GM19023 (cell line): ENCODE results near the gene SKA2.
A peak's percentile ranks its signal among the peaks of the same experiment; 100 is the strongest.
"Not testable (repeated sequence)": the region's sequence is repeated elsewhere in the genome, so short reads cannot be mapped to it uniquely, and the experiment has no call there.

Source experiments
- ATAC-seq: cut with Tn5 transposase; IDR thresholded peaks from one replicate; pipeline ENCODE4 v1.9.1; 2021; ENCODE audit warnings: mild to moderate bottlenecking, moderate library complexity; ENCODE audit not compliant: unreplicated experiment

SKA2 gene

DNA sequence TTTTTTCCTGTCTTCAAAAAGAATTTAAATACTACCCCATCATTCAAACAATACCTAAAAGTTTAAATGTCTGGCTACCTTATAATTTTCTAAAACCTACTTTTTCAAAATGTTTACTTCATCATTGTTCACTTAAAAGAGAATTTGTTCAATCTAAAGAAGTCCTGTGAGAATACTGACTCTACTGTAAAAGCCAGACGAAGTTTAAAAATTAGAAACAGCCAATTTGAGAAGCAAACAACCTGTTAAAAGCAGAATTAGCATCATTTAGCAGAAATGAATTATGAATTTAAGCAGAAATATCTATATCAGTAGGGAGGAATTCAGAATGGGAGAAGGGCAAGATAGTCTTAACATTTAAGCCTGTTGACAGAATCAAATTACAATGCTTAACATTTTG, 2.1 kb downstream of the SKA2 start:
- ATAC-seq, result no peak

DNA sequence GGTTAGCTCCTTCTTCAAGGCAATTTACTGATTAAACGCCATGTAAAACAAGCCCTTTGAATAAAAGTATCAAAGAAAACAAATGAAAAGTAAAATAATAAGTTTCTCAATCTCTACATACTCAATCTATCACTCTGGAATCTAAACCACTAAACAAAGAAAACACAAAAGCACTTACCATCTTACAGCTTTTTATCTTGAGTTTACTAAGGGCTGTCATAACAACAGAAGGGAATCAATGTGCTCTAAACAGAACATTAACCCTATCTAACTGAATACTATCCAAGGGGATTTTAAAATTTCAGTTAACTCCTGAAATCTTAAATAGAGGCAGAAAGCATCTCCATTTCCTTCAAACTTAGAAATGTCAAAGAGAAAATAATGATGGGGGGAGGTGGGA, 3.4 kb downstream of the SKA2 start:
- ATAC-seq, result no peak

DNA sequence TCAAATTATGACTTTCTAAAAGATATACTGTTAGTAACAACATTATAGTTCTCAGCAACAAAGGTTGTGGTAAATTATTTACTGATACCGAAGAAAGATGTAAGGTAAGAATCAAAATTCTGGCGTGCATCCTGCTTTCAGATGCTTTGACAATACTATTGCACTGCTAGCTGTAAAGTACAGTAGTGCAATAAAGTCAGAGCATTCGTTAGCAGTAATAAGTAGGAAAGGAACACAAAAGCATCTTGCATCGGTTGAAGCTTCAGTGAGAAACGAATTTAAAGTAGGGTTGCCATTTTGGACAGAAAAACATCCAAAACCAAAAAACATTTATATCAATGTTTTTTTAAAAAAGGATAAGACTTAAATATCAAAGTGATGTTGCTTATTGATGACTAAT, 4.0 kb downstream of the SKA2 start:
- no peak for ATAC-seq

DNA sequence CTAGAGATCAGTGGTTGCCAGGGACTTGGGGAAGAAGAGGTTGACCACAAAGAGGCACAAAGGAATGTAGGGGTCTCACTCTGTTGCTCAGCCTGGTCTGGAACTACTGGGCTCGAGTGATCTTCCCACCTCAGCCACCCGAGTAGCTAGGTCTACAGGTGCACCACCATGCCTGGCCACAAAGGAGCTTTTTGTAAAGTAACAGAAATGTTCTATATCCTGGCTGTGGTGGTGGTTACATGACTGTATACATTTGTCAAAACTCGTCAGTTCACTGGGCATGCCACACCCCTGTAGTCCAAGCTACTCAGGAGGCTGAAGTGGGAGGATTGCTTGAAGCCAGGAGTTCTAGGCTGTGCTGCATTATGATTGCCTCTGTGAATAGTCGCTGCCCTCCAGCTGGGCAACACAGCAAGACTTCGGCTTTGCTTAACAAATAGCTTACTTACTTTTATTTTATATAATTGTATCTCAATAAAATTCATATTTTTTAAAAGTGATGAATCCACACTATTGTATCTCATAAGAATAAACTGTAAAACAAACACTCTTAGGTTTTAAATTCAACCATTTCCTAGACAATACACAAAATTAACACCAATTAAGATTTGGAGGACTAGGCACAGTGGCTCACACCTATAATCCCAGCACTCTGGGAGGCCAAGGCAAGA, 5.0 kb downstream of the SKA2 start:
- ATAC-seq, result no peak

DNA sequence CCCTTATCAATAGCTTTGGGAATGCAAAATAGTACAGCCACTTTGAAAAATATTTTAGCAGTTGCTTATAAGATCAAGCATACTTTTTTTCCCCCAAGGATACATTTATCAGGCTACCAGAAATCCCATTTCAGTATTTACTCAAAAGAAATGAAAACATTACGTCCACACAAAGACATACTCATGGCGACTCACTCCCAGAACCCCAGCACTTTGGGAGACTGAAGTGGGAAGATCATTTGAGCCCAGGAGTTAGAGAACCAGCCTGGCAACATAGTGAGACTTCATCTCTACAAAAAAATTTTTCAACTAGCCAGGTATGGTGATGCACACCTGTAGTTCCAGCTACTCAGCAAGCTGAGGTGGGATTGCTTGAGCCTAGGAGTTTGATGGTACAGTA, 5.9 kb downstream of the SKA2 start:
- ATAC-seq, result no peak

DNA sequence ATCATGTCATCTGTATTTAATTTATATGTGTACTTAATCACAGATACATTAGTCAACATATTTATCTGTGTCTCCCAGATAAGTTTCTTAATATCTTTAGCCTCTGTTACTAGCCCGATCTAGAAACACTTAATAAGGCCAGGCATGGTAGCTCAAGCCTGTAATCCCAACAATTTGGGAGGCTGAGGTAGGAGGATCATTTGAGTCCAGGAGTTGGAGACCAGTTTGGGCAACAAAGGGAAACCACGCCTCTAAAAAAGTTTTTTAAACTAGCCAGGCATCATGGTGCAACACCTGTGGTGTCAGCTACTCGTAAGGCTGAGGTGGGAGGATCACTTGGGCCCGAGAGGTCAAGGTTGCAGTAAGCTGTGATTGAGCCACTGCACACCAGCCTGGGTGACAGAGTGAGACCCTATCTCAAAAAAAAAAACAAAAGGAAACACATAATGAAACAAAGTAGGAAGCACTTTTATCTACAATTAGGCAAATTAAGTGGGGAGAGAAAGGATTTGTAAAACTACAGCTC, 9.4 kb downstream of the SKA2 start:
- ATAC-seq, result no peak

DNA sequence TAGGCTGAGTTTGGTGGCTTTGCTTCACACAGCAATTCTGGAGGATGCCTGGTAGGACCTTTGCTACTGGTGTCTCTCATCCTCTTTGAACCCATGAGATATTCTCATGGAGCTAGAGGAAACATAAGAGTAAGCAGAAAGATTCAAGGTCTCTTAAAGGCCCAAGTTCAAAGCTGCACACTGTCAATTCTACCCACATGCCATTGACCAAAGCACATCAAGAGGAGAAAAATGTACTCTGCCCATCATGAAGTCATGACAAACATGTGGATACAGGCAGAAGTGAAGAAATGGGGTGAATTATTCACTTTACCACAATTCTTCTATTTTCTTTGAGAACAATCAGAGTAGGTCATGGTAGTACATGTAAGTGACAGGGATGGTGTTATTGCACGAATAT, 13.1 kb downstream of the SKA2 start:
- no peak for ATAC-seq

DNA sequence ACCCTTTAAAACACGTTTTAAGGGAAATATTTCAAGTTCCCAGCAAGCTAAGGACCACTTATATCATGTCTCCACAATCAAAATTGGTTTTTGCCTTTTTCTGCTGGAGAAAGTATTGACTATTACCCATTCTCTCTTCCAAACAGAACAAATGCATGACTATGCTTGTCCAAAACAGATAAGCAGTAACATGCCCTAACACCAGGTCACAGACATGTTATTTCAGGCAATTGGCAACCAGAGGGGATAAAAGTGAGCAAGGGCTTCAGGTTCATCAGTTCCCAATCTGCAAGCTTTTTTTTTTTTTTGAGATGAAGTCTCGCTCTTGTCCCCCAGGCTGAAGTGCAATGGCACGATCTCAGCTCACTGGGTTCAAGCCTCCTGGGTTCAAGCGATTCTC, 15.0 kb downstream of the SKA2 start:
- ATAC-seq, result no peak

DNA sequence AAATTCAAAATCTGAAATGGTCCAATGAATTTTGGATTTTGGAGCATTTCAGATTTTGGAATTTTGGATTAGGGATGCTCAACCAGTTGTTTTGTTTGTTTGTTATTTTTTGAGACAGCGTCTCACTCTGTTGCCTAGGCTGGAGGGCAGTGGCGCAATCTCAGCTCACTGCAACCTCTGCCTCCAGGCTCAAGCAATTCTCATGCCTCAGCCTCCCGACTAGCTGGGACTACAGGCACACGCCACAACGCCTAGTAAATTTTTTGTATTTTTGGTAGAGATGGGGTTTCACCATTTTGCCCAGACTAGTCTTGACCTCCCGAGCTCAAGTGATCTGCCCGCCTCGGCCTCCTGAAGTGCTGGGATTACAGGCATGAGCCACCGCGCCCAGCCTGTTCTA, 16.6 kb downstream of the SKA2 start:
- not testable (repeated sequence) for ATAC-seq

DNA sequence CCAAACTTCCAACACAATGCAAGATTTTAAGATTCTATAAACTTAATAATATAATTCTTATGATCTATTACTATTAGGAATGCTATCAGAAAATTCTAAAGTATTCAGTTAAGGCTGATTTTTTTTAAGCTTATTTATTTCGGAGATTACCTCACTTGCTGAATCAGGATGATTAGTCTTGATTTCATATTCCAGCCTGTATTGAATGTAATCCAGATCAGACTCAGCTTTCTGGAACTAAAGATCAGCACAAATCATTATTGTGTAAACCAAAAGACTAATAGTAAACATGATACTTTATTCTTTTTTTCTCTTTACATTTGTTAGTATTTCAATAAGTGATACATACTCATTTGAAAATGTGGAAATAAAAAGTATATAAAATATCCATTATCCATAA, 23.9 kb downstream of the SKA2 start:
- ATAC-seq, result no peak

DNA sequence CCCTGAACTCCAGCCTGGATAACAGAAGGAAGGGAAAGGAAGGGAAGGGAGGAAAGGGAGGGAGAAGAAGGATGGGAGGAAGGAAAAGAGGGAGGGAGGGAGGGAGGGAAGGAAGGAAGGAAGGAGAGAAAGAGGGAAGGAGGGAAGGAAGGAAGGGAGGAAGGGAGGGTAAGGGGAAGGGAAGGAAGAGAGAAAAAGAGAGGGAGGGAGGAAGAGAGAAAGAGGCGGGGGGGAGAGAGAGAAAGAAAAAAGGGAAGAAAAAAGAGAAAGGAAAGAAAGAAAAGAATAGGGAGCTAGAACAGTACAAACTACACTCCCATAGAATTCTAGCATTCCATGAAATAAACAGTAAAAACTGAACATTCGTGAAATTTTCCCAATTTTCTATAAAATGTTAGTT, 25.2 kb downstream of the SKA2 start:
- no peak for ATAC-seq

DNA sequence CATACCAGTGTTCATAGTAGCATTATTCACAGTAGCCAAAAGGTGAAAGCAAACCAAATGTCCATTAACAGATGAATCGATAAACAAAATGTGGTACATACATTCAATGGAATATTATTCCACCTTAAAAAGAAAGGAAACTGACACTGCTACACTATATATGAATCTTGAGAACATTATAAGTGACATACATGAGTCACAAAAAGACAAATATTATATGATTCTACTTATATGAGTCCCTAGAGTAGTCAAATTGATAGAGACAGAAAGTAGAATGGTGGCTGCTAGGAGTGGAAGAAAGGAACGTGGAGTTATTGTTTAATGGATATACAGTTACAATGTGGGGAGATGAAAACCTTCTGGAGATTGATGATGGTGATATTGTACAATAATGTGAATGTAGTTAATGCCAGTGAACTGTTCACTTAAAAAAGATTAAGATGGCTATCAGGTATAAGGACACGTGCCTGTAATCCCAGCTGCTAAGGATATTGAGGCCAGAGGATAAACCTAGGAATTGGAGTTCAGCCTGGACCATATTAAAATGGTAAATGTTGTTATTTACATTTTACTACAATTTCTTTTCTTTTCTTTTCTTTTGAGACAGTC, 28.1 kb downstream of the SKA2 start:
- ATAC-seq, result no peak

DNA sequence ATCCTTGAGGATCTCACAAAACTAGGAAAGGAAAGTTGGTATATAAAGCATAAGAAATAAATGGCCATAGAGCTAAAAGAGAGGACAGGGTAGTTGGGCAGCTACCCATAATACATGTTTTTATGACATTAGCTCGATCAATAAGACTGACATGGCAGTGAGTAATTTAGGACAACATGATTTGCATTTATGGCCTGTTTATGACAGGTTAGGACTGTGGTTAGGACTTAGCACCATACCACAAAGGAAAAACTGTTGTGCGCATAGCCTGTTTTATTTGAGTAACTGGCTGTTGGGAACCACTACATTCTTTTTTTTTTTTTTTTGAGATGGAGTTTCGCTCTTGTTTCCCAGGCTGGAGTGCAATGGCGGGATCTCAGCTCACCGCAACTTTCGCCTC, 30.3 kb downstream of the SKA2 start:
- no peak for ATAC-seq

DNA sequence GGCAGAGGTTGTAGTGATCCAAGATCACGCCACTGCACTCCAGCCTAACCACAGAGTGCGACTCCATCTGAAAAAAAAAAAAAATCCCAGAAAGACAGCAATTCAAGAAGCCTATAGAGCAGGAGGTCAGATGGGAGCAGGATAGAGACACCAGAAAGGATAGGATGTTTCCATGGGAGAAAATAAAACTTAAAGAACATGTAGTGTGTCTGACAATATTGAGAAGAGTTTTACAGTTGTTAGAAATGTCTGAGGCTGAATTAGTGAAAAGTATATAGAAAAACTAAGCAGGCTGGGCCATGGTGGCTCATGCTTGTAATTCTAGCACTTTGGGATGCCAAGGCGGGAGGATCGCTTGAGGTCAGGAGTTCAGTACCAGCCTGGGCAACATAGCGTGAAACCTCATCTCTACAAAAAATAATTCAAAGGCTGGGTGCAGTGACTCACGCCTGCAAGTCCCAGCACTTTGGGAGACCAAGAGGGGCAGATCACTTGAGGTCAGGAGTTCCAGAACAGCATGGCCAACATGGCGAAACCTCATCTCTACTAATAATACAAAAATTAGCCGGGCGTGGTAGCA, 33.0 kb downstream of the SKA2 start:
- no peak for ATAC-seq

DNA sequence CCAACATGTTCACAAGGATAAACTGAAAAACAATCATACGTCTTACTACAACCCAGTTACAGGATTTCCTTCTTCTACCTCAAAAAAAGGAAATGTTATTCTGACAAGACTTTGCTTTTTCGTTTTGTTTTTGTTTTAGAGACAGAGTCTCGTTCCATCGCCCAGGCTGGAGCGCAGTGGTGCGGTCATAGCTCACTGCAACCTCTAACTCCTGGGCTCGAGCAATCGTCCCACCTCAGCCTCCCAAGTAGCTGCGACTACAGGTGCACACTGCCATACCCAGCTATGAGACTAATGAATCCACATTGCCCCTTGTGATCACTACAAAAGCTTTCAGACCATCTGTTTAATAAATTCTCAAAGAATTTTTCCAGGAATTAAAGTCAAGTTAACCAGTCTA, 39.5 kb downstream of the SKA2 start:
- ATAC-seq, result no peak

DNA sequence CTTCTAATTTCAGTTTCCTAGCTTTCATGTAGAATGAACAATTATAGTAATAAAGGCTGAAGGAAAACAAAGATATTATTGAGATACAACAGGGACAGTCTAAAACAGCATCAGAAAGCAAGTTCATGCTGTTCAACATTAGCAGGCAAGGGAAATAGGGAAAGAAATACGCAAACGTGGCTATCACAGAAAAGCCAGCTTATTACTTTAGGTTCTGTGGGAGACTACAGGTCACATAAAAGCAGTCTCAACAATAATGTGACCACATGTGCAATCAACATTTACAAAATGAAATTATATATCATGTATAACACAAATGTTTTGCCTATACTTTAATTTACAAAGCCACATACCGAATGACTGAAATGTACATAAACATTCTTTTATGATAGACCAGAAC, 43.4 kb downstream of the SKA2 start:
- ATAC-seq, result no peak

DNA sequence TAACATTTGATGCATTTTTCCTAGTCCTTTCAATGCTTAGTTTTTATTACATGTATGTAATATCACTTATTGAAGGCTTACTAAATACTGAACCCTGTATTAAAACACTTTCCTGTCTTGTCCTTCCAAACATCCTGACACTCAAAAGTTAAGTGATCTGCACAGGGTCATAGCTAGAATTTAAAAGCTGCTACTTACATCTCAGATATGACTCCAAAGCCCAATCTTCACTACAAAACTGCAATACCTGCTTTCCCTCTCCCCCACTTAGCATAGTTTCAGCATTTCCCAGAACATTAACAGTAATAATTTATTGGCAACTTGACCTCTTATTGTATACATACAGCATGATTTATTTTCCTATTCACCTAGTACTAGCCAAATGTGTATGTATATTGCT, 44.0 kb downstream of the SKA2 start:
- no peak for ATAC-seq

DNA sequence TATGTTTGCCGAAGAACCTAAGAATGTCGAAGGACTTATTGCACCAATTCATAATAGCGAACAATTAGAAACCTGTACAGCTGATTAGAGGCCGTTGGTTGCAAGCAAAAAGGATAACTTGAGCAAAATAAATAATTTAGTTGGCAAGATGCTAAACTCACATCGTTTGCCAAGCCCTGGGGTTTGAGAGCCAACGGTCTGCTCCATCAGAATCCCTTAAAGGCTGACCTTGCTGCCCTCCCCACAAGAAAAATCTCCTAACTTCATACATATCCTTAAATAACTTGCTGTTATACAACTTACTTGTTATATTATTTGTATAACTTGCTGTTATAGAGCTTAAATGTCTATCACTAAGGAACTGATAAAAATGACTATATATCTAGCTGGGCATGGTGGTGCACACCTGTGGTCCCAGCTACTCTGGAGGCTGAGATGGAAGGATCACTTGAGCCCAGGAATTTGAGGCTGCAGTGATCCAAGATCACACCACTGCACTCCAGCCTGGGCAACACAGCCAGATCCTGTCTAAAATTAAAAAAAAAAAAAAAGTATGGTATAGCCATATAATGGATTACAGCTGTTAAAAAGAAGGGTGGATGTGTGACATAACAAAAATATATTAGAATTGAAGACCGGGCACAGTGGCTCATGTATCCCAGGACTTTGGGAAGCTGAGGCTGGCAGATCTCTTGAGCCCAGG, 46.4 kb downstream of the SKA2 start:
- no peak for ATAC-seq

DNA sequence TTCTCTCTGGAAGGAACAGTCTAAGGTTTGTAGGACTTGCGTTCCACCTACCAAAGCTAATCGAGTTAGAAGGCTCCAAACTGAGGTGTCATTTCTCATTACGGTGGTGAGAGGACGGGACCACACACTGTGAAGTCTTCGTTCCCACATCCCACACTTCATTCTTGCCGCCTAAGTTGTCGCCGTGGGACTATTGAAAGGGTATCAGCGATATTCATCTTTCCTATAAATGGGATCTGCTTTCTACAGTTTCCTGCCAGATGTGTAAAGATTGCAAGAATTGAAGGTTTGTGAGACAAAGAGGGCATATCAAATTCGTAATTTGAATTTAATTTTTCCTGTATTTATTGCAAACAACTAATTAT, 47.7 kb downstream of the SKA2 start:
- ATAC-seq, result no peak

DNA sequence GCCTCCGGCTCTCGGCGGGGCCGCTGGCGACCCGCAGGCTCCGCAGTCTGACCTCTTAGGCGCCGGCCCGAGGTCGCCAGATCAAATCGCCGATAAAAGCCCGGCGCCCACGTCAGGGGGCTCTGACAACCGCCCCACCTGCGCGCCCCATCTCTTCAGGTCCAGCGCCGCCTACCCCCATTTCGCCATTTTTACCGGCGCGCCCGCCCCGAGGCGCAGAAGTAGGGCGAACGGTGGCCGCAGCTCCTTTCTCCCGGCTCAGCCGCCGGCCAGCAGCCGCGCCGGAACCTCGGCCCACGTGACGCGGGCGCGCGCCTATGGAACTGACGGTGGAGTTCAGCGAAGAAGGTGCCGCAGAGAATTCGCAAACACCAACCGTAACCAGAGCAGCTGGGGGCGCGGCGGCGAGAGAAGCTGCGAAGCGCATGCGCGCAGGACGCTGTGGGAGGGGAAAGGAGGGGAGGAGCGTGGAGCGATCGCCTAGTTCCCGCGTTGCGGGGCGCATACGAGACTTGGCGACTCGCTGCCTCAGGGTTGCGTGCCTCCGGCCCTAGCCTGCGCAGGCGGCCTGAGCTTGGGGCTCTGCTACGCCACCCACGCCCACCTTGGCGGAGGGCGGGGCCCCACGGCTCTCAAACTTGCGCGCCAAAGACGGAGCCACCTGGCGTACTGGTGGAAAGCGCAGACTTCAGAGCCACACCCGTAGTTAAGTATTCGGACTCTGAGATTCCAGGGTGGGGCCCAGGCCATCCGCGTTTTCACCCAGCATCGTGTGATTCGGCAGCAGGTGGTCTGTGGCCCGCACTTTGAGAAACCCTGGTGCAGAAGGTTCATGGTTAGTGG, 48.3 kb downstream of the SKA2 start, which contains the start of gene TRIM37:
Gene TRIM37 (minus strand): TSS at position 418 of the 843 bp plus-strand sequence. CDS start 419 bp downstream, outside the sequence.
- ATAC-seq, result peak; percentile 96
